Tongue (tissue), 2 donors: ENCODE results near the gene KAT5. TPM values are rescaled to one million over a fixed set of nuclear protein-coding genes. Genes with fewer than 3 reads are reported as not detected.
"Not testable (repeated sequence)": the region's sequence is repeated elsewhere in the genome, so short reads cannot be mapped to it uniquely, and the experiment has no call there.

ENCODE experiments used
- DNase-seq: peaks from one replicate; pipeline ENCODE4 v3.0.0-alpha.2; 2015
- total RNA-seq: library from RNA; depleted of rRNA; stranded (reverse); fragments of >200 nt; gene quantifications from one replicate; pipeline ENCODE4 v1.2.3, GENCODE V29; 2014

Gene KAT5
- total RNA-seq = 39.5 TPM

- DNase-seq = peak; percentile 99
Measured at GRCh38 chr11:65711785-65712632, at the start of gene KAT5. Gene KAT5, plus strand, starts transcription at chr11:65712252. Its CDS starts 16 bp downstream, at chr11:65712268.

GRCh38 chr11:65662799-65663638 lies 49.0 kb upstream of the KAT5 start, which contains the start of gene RELA:
Gene RELA, minus strand, starts transcription at chr11:65662916. Its CDS starts 84 bp downstream, at chr11:65662832.
- DNase-seq = peak; percentile 96

GRCh38 chr11:65663639-65664200 lies 48.3 kb upstream of the KAT5 start:
- DNase-seq = peak; percentile 84

GRCh38 chr11:65672180-65672860 lies 39.7 kb upstream of the KAT5 start:
- no peak for DNase-seq

GRCh38 chr11:65672982-65673381 lies 39.1 kb upstream of the KAT5 start:
- no peak for DNase-seq

GRCh38 chr11:65680192-65680743 lies 31.8 kb upstream of the KAT5 start:
- no peak for DNase-seq

- DNase-seq = not testable (repeated sequence)
Measured at GRCh38 chr11:65683480-65683879, 28.6 kb upstream of the KAT5 start.

- no peak for DNase-seq
Measured at GRCh38 chr11:65685981-65686380, 26.1 kb upstream of the KAT5 start.

GRCh38 chr11:65691847-65692246 lies 20.2 kb upstream of the KAT5 start:
- DNase-seq = not testable (repeated sequence)

GRCh38 chr11:65692367-65692766 lies 19.7 kb upstream of the KAT5 start:
- DNase-seq = no peak

- peak; percentile 26 for DNase-seq
Measured at GRCh38 chr11:65695459-65696241, 16.4 kb upstream of the KAT5 start.

GRCh38 chr11:65696802-65697552 lies 15.1 kb upstream of the KAT5 start:
- no peak for DNase-seq

- no peak for DNase-seq
Measured at GRCh38 chr11:65698205-65698604, 13.8 kb upstream of the KAT5 start.

GRCh38 chr11:65699306-65699705 lies 12.7 kb upstream of the KAT5 start:
- DNase-seq = no peak

- no peak for DNase-seq
Measured at GRCh38 chr11:65700399-65700798, 11.7 kb upstream of the KAT5 start.

GRCh38 chr11:65701686-65702085 lies 10.4 kb upstream of the KAT5 start:
- no peak for DNase-seq

- no peak for DNase-seq
Measured at GRCh38 chr11:65703846-65704245, 8.2 kb upstream of the KAT5 start.

GRCh38 chr11:65706303-65706763 lies 5.7 kb upstream of the KAT5 start:
- peak; percentile 80 for DNase-seq

GRCh38 chr11:65707002-65707401 lies 5.0 kb upstream of the KAT5 start:
- DNase-seq = not testable (repeated sequence)

GRCh38 chr11:65708451-65708850 lies 3.6 kb upstream of the KAT5 start:
- DNase-seq = no peak
